Endodermal cell (in vitro differentiated cells): ENCODE results near the gene CYP4B1. TPM values are rescaled to one million over a fixed set of nuclear protein-coding genes. Genes with fewer than 3 reads are reported as not detected.

Experiments
- DNase-seq: peaks from one replicate; pipeline ENCODE4 v3.0.0-alpha.2; 2017
- H3K27ac ChIP-seq: 2 replicates; pipeline ENCODE4 v1.5.1; 2013; ENCODE audit warnings: mild to moderate bottlenecking, low read depth, low read length, moderate library complexity
- H3K27me3 ChIP-seq: 2 replicates; pipeline ENCODE4 v1.6.1; 2013; ENCODE audit warnings: mild to moderate bottlenecking, low read length, moderate library complexity; ENCODE audit not compliant: insufficient read depth, control insufficient read depth, poor library complexity, severe bottlenecking
- H3K36me3 ChIP-seq: 2 replicates; pipeline ENCODE4 v1.7.0; 2013; ENCODE audit warnings: mild to moderate bottlenecking, low read length, moderate library complexity; ENCODE audit not compliant: control insufficient read depth, insufficient read depth
- H3K4me1 ChIP-seq: one replicate; pipeline ENCODE4 v1.7.0; 2013; ENCODE audit warnings: low read length; ENCODE audit not compliant: control insufficient read depth, insufficient read depth
- H3K4me3 ChIP-seq: 2 replicates; pipeline ENCODE4 v1.5.1; 2013; ENCODE audit warnings: mild to moderate bottlenecking, low read length, moderate library complexity
- H3K9ac ChIP-seq: 2 replicates; pipeline ENCODE4 v1.6.1; 2013; ENCODE audit warnings: mild to moderate bottlenecking, low read length, moderate library complexity; ENCODE audit not compliant: poor library complexity, severe bottlenecking; ENCODE audit errors: extremely low read depth
- H3K9me3 ChIP-seq: 2 replicates; pipeline ENCODE4 v1.6.1; 2013; ENCODE audit warnings: mild to moderate bottlenecking, low read length, moderate library complexity; ENCODE audit not compliant: control insufficient read depth
- H3K27ac Mint-ChIP-seq: 2 replicates; pipeline ENCODE4 v1.8.0; 2020; ENCODE audit warnings: mixed read lengths
- H3K27me3 Mint-ChIP-seq: 2 replicates; pipeline ENCODE4 v1.8.0; 2021; ENCODE audit warnings: mild to moderate bottlenecking, mixed read lengths; ENCODE audit not compliant: insufficient read depth
- H3K36me3 Mint-ChIP-seq: 2 replicates; pipeline ENCODE4 v1.8.0; 2020; ENCODE audit warnings: low read depth, mixed read lengths
- H3K4me1 Mint-ChIP-seq: 2 replicates; pipeline ENCODE4 v1.8.0; 2020; ENCODE audit warnings: mixed read lengths
- H3K4me3 Mint-ChIP-seq: 2 replicates; pipeline ENCODE4 v1.8.0; 2020; ENCODE audit warnings: mild to moderate bottlenecking, moderate library complexity, mixed read lengths
- H3K9me3 Mint-ChIP-seq: 2 replicates; pipeline ENCODE4 v1.8.0; 2020; ENCODE audit warnings: mild to moderate bottlenecking, mixed read lengths
- CTCF ChIP-seq: fragments of 200-600 bp; sonication (generic); conservative IDR thresholded peaks from 2 replicates; pipeline ENCODE4 v1.5.0; 2021; ENCODE audit warnings: antibody characterized with exemption, mild to moderate bottlenecking
- WGBS, 2 experiments: methylation state at CpG; one replicate each; pipeline versions ENCODE4 v1.1.5 to v1.1.7; 2013; ENCODE audit warnings: missing lambda C conversion rate in 2 of 2, mixed read lengths in 1 of 2; ENCODE audit not compliant: insufficient coverage in 1 of 2, insufficient read length in 1 of 2; 5-methylcytosine and 5-hydroxymethylcytosine counted together
- total RNA-seq, 2 donors: library from RNA; stranded (reverse); fragmentation: NEBNext Ultra II Directional in 1 of 2; extraction: Animal tissue kit (Norgen Biotek cat#: 25700) in 1 of 2; gene quantifications; 2 replicates in 1 of 2; 3 replicates in 1 of 2; pipeline ENCODE4 v1.2.1, GENCODE V29; 2021

The CYP4B1 gene
- total RNA-seq, 2 donors from 2014 or later = 0.92 to 2.0 TPM

- H3K36me3 Mint-ChIP-seq = no peaks in the 10 kb centered on the region
- H3K27me3 Mint-ChIP-seq = peaks cover 16% of the 10 kb centered on the region
- Histone ChIP-seq H3K27ac (no peak overlapping the region), H3K36me3 (no peaks in the 10 kb centered on the region), H3K9ac (no peak overlapping the region), H3K27me3 (no peaks in the 10 kb centered on the region), H3K4me3 (no peak overlapping the region), H3K9me3 (no peaks in the 10 kb centered on the region), H3K4me1 (peaks cover 4% of the 10 kb centered on the region)
- no peak for TF ChIP-seq CTCF
- H3K4me1 Mint-ChIP-seq = peaks cover 5% of the 10 kb centered on the region
- peaks cover 7% of the 10 kb centered on the region for H3K9me3 Mint-ChIP-seq
- no peak overlapping the region for H3K27ac Mint-ChIP-seq
- no peak overlapping the region for H3K4me3 Mint-ChIP-seq
- DNase-seq = peak; percentile 36
- 82 to 94% methylated on average over 5 to 6 of the region's 6 CpGs for WGBS, 2 experiments
These were observed 19.0 kb downstream of the CYP4B1 start for GRCh38 chr1:46817814-46818213.

GRCh38 chr1:46818591-46818990 lies 19.7 kb downstream of the CYP4B1 start:
- H3K36me3 Mint-ChIP-seq = no peaks in the 10 kb centered on the region
- H3K27ac Mint-ChIP-seq = no peak overlapping the region
- H3K4me1 Mint-ChIP-seq = peaks cover 7% of the 10 kb centered on the region
- H3K4me3 ChIP-seq = no peak overlapping the region
- peaks cover 5% of the 10 kb centered on the region for H3K4me1 ChIP-seq
- peak; percentile 23 for DNase-seq
- WGBS, 2 experiments = 86 to 87% methylated on average over 3 to 5 of the region's 5 CpGs
- TF ChIP-seq CTCF = no peak
- H3K27ac ChIP-seq = no peak overlapping the region
- no peak overlapping the region for H3K9ac ChIP-seq
- H3K4me3 Mint-ChIP-seq = no peak overlapping the region
- peaks cover 10% of the 10 kb centered on the region for H3K27me3 Mint-ChIP-seq
- no peaks in the 10 kb centered on the region for H3K9me3 ChIP-seq
- H3K36me3 ChIP-seq = no peaks in the 10 kb centered on the region
- no peaks in the 10 kb centered on the region for H3K27me3 ChIP-seq
- H3K9me3 Mint-ChIP-seq = peaks cover 7% of the 10 kb centered on the region

- no peak overlapping the region for H3K9ac ChIP-seq
- Mint-ChIP-seq H3K4me1 (peaks cover 7% of the 10 kb centered on the region), H3K36me3 (no peaks in the 10 kb centered on the region), H3K27ac (no peak overlapping the region), H3K4me3 (no peak overlapping the region), H3K9me3 (peaks cover 7% of the 10 kb centered on the region), H3K27me3 (peaks cover 5% of the 10 kb centered on the region)
- H3K27me3 ChIP-seq = no peaks in the 10 kb centered on the region
- no peak for TF ChIP-seq CTCF
- H3K4me3 ChIP-seq = no peak overlapping the region
- no peaks in the 10 kb centered on the region for H3K9me3 ChIP-seq
- WGBS, 2 experiments = 88% methylated on average over 1 of the region's 1 CpG; no CpG with 5 or more reads in 1 of the 2 experiments
- DNase-seq = no peak
- peaks cover 5% of the 10 kb centered on the region for H3K4me1 ChIP-seq
- H3K36me3 ChIP-seq = no peaks in the 10 kb centered on the region
- no peak overlapping the region for H3K27ac ChIP-seq
These were observed 20.5 kb downstream of the CYP4B1 start for GRCh38 chr1:46819335-46819734.
